GM18861 (cell line): ENCODE data around the gene SUGP2.
"Not testable (repeated sequence)": the region's sequence is repeated elsewhere in the genome, so short reads cannot be mapped to it uniquely, and the experiment has no call there.

Source experiments
- ATAC-seq: cut with Tn5 transposase; IDR thresholded peaks from one replicate; pipeline ENCODE4 v1.9.1; 2021; ENCODE audit not compliant: unreplicated experiment

SUGP2 gene

DNA sequence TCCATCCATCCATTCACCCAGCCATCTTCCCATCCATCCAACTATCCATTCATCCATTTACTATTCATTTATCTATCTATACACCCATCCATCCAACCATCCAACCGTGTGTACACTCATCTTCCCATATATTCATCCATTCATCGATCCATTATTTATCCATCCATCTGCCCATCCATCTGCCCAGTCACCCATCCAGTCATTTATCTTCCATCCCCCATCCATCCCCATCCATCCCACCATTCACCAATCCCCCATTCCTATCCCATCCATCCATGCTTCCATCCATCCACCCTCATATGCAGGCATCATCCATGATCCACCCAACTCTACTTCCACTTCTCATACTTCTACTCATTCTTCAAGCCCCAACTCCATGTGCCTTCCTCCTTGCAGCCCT lies 78.3 kb downstream of the SUGP2 start:
- no peak for ATAC-seq

DNA sequence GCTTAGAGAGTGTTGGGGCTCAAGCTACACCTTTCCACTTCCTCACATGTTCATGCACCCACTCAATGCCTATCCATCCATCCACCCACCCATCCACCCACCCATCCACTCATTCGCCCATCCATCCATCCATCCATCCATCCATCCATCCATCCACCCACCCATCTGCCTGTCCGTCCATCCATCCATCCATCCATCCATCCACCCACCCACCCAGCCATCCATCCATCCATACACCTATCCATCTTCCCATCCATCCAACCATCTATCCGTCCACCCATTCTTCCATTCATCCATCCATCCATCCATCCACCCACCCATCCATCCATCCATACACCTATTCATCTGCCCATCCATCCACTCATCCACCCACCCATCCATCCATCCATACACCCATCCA lies 79.2 kb downstream of the SUGP2 start:
- no peak for ATAC-seq

- ATAC-seq, result not testable (repeated sequence)
Observed at GRCh38 chr19:18952364-18953003, 80.8 kb downstream of the SUGP2 start.

DNA sequence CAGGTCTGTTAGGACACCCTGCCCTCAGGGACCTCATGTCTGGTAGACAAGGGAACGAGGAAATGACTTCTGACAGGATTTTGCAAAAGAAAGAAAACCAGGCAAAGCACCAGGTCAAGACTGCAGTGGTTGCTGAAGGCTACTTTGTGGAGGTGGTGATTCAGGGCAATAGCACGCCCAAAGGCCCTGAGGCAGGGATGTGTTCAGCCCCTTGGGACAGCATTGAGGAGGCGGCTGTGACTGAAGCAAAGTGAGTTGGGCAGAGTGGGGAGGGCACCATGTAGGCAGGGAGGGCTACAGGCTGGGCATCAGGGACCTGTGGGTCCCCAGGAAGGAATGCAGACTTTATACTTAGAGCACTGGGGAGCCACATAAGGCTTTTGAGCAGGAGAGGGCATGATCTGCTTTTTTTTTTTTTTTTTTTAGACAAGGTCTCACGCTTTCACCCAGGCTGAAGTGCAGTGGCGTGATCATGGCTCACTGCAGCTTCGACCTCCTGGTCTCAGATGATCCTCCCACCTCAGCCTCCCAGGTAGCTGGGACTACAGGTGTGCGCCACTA lies 81.5 kb downstream of the SUGP2 start:
- ATAC-seq, result no peak

- ATAC-seq, result no peak
Observed at GRCh38 chr19:18949858-18950257, 83.5 kb downstream of the SUGP2 start.

- no peak for ATAC-seq
Observed at GRCh38 chr19:18948976-18949356, 84.4 kb downstream of the SUGP2 start.

DNA sequence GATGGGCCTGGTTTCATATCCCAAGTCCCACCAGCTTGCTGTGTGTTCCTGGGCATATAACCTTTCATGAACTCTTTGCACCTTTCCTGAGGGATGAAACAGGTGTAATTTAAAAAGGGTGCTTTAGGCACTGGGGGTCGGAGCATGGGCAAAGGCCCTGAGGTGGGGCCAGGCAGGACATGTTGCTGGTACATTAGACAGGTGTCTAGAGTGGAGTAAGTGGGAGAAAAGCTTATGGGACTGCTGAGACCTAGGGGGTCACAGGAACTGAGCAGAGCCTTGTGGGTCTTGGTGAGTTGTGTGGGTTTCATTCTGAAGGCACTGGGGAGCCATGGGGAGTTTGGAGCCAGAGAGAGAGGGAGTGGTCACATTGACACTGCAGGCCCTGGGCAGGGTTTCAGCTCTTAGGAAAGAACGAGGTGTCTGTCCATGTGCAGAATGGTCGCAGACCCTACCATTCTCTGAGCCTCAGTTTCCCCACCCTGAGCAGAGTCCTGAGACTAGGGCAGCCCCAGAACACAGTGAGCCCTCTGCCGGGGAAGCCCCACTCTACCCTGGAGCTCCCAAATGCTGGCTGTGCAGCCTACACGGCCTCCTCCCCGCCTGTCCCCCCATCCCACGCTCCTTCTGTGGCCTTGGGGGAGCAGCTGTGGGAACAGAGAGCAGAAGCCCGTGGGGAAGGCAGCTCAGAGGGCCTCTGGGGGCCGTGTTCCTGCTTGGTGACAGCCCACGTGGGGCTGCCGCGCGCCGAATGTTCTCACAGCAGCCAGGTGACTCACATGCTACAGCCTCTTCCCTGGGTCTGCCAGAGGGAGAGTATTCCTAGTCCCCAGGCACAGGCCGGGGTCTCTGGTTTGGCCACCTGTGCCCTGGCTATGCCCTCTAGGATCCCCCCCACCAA lies 85.0 kb downstream of the SUGP2 start:
- ATAC-seq, result no peak

- no peak for ATAC-seq
Observed at GRCh38 chr19:18946918-18947317, 86.4 kb downstream of the SUGP2 start.

DNA sequence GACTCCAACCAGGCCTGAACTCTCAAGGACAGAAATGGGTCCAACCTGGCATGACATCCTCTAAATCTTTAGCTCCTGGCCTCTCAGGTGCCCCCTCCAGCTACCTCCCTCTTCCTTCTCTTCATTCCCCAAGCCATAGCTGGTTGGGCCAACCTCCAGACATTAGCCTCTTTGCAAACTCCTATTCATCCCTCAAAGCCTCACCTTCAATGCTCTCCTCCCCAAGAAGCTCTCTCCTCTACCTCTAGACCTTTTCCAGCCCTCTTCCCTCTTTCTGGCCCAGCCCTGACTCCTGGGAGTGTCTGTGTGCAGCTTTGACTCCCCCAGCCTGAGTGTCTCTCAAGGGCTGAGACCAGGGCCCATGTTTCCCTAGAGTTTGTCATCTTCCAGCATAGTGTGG lies 87.0 kb downstream of the SUGP2 start:
- no peak for ATAC-seq

DNA sequence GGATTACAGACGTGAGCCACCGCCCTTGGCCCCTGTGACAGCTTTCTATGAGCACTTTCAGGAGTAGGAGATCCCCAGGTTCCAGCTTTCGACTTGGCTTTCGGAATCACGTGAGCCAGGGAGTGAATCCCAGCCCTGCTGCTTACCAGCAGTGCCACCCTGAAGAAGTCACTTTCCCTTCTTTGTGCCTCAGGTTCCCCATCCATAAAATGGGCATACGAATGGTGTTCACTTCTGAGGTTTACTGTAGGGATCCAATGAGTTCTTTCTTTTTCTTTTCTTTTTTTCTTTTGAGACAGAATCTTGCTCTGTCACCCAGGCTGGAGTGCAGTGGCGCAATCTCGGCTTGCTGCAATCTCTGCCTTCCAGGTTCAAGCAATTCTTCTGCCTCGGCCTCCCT lies 88.0 kb downstream of the SUGP2 start:
- no peak for ATAC-seq

GRCh38 chr19:18943465-18943864 lies 89.9 kb downstream of the SUGP2 start:
- ATAC-seq, result no peak

DNA sequence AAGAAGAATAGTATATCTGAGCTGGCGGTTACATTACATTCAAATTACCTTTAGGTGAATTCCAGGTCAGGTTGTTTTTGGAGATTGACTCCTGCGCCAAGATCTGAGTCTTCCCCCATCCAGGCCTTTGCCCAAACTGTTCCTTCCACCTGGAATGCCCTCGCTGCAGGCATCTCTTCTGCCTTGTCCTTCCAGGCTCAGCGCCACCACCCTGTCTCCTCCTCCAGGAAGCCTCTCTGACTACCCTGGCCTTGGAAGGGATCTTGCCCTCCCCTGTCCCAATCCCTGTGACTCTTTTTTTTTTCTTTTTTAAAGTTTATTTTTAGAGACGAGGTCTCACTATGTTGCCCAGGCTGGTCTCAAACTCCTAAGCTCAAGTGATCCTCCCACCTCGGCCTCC lies 90.6 kb downstream of the SUGP2 start:
- ATAC-seq, result no peak

GRCh38 chr19:18941628-18942354 lies 91.5 kb downstream of the SUGP2 start:
- no peak for ATAC-seq
